Astrocyte of the hippocampus (primary cell): ENCODE data around the gene MIA2.
"Not testable (repeated sequence)": the region's sequence is repeated elsewhere in the genome, so short reads cannot be mapped to it uniquely, and the experiment has no call there.

ENCODE experiments used
- DNase-seq: peaks from one replicate; pipeline ENCODE4 v3.0.0; 2011; ENCODE audit warnings: low read depth, low spot score

MIA2 gene

GRCh38 chr14:39341126-39341525 lies 107.4 kb downstream of the MIA2 start:
- DNase-seq, result not testable (repeated sequence)

- DNase-seq, result no peak
Measured at GRCh38 chr14:39342768-39343167, 109.1 kb downstream of the MIA2 start.

GRCh38 chr14:39343614-39344013 lies 109.9 kb downstream of the MIA2 start:
- no peak for DNase-seq

GRCh38 chr14:39350866-39351265 lies 117.2 kb downstream of the MIA2 start:
- DNase-seq, result no peak

- DNase-seq, result no peak
Measured at GRCh38 chr14:39351708-39352107, 118.0 kb downstream of the MIA2 start.

GRCh38 chr14:39359069-39359468 lies 125.4 kb downstream of the MIA2 start:
- not testable (repeated sequence) for DNase-seq

GRCh38 chr14:39360316-39360715 lies 126.6 kb downstream of the MIA2 start:
- DNase-seq, result no peak

- DNase-seq, result not testable (repeated sequence)
Measured at GRCh38 chr14:39361556-39361955, 127.8 kb downstream of the MIA2 start.

- no peak for DNase-seq
Measured at GRCh38 chr14:39364509-39364908, 130.8 kb downstream of the MIA2 start.

- DNase-seq, result no peak
Measured at GRCh38 chr14:39365354-39365753, 131.6 kb downstream of the MIA2 start.

- no peak for DNase-seq
Measured at GRCh38 chr14:39366460-39367386, 133.0 kb downstream of the MIA2 start.

- DNase-seq, result no peak
Measured at GRCh38 chr14:39367387-39367751, 133.7 kb downstream of the MIA2 start.

GRCh38 chr14:39368261-39368959 lies 134.7 kb downstream of the MIA2 start:
- DNase-seq, result peak; percentile 84

- no peak for DNase-seq
Measured at GRCh38 chr14:39369029-39369428, 135.3 kb downstream of the MIA2 start.

GRCh38 chr14:39370415-39370814 lies 136.7 kb downstream of the MIA2 start:
- no peak for DNase-seq

- DNase-seq, result no peak
Measured at GRCh38 chr14:39372656-39373055, 138.9 kb downstream of the MIA2 start.

- DNase-seq, result peak; percentile 52
Measured at GRCh38 chr14:39374851-39375250, 141.1 kb downstream of the MIA2 start.

GRCh38 chr14:39376667-39377403 lies 143.1 kb downstream of the MIA2 start:
- DNase-seq, result peak; percentile 45

GRCh38 chr14:39381366-39381765 lies 147.7 kb downstream of the MIA2 start:
- DNase-seq, result no peak

- no peak for DNase-seq
Measured at GRCh38 chr14:39382463-39382862, 148.7 kb downstream of the MIA2 start.

GRCh38 chr14:39383026-39383660 lies 149.4 kb downstream of the MIA2 start:
- no peak for DNase-seq

GRCh38 chr14:39383741-39384140 lies 150.0 kb downstream of the MIA2 start:
- DNase-seq, result no peak
